GM23338 (cell line): Measurements from ENCODE around the gene SLC8A1.

Experiments used
- CREB1 ChIP-seq: fragments of 250-450 bp; sonication (Bioruptor Pico); IDR thresholded peaks from 2 replicates; pipeline ENCODE4 v1.5.0; 2020; ENCODE audit warnings: low read depth, mild to moderate bottlenecking, moderate library complexity
- CTCF ChIP-seq, 2 experiments: fragments of 200-600 bp in 1 of 2; sonication (generic) in 1 of 2; conservative IDR thresholded peaks; 2 replicates each; pipeline versions ENCODE4 v1.5.1 to v1.6.1; 2016 to 2017; ENCODE audit warnings: antibody characterized with exemption in 2 of 2, low read depth in 2 of 2, mild to moderate bottlenecking in 2 of 2, moderate library complexity in 1 of 2
- ETS1 ChIP-seq: IDR thresholded peaks from 2 replicates; pipeline ENCODE4 v1.6.1; 2016; ENCODE audit warnings: antibody characterized with exemption
- EZH2 ChIP-seq: fragments of 200-600 bp; sonication (generic); IDR thresholded peaks from one replicate; pipeline ENCODE4 v1.8.0; 2017; ENCODE audit warnings: antibody characterized with exemption, mild to moderate bottlenecking, low read depth; ENCODE audit not compliant: unreplicated experiment
- EZH2phosphoT487 ChIP-seq: fragments of 200-600 bp; sonication (generic); IDR thresholded peaks from one replicate; pipeline ENCODE4 v1.8.1; 2018; ENCODE audit warnings: antibody characterized with exemption; ENCODE audit not compliant: unreplicated experiment
- JUNB ChIP-seq: IDR thresholded peaks from one replicate; pipeline ENCODE4 v1.6.1; 2016; ENCODE audit warnings: antibody characterized with exemption; ENCODE audit not compliant: unreplicated experiment
- NANOG ChIP-seq: IDR thresholded peaks from 2 replicates; pipeline ENCODE4 v1.6.1; 2016; ENCODE audit warnings: antibody characterized with exemption, borderline replicate concordance
- POLR2AphosphoS5 ChIP-seq: IDR thresholded peaks from 2 replicates; pipeline ENCODE4 v1.6.1; 2016; ENCODE audit warnings: antibody characterized with exemption, low read depth
- REST ChIP-seq: IDR thresholded peaks from one replicate; pipeline ENCODE4 v1.6.1; 2018; ENCODE audit warnings: antibody characterized with exemption; ENCODE audit not compliant: unreplicated experiment
- STAT1 ChIP-seq: IDR thresholded peaks from one replicate; pipeline ENCODE4 v1.6.1; 2016; ENCODE audit warnings: antibody characterized with exemption; ENCODE audit not compliant: unreplicated experiment
- ZNF114 ChIP-seq: fragments of 250-450 bp; sonication (Bioruptor Pico); IDR thresholded peaks from 2 replicates; pipeline ENCODE4 v1.5.0; 2020; ENCODE audit warnings: mild to moderate bottlenecking, moderate library complexity
- ZNF331 ChIP-seq: fragments of 250-450 bp; sonication (Bioruptor Pico); IDR thresholded peaks from 2 replicates; pipeline ENCODE4 v1.5.0; 2020; ENCODE audit warnings: low read depth, mild to moderate bottlenecking, moderate library complexity
- ZNF462 ChIP-seq: fragments of 250-450 bp; sonication (Bioruptor Pico); IDR thresholded peaks from 2 replicates; pipeline ENCODE4 v1.5.0; 2020; ENCODE audit warnings: mild to moderate bottlenecking, moderate library complexity

- TF ChIP-seq CTCF (conservative IDR thresholded peaks at IDR 0.05; ENCODE audit: low read depth in 2 of 2) (no peak), REST (no peak), POLR2AphosphoS5 (no peak), EZH2 (no peak), ZNF114 (CRISPR knock-in tag) (no peak), EZH2phosphoT487 (no peak), JUNB (no peak), STAT1 (no peak), ZNF462 (CRISPR knock-in tag) (no peak), ETS1 (no peak), CREB1 (CRISPR knock-in tag) (no peak), ZNF331 (CRISPR knock-in tag) (no peak), NANOG (no peak)
Measured at GRCh38 chr2:40159333-40159732, 292.6 kb downstream of the SLC8A1 start.
